ENCODE data around the gene CACNA1H.

GRCh38 chr16:1133271-1133670 is 19.6 kb upstream of the CACNA1H start:
- TF ChIP-seq CTCF (IDR thresholded peaks at IDR 0.05) (no peak), POLR2A (IDR thresholded peaks at IDR 0.05) (no peak)

Data from heart left ventricle (tissue), 13 donors.